ENCODE data around the gene ANKFY1.

ANKFY1 gene

GRCh38 chr17:4263282-4264215 lies at the start of gene ANKFY1:
ANKFY1 (minus strand) TSS chr17:4263979; CDS start chr17:4263941, 38 bp downstream.
- DNase-seq (ENCODE audit: low read depth) = peak; percentile 97

GRCh38 chr17:4310354-4311060 lies 46.7 kb upstream of the ANKFY1 start:
- no peak for DNase-seq (ENCODE audit: low read depth)

GRCh38 chr17:4309897-4310296 lies 46.1 kb upstream of the ANKFY1 start:
- DNase-seq (ENCODE audit: low read depth) = no peak

- no peak for DNase-seq (ENCODE audit: low read depth)
Measured at GRCh38 chr17:4307179-4307930, 43.6 kb upstream of the ANKFY1 start.

- no peak for DNase-seq (ENCODE audit: low read depth)
Measured at GRCh38 chr17:4305224-4305623, 41.4 kb upstream of the ANKFY1 start.

GRCh38 chr17:4304417-4305027 lies 40.7 kb upstream of the ANKFY1 start:
- DNase-seq (ENCODE audit: low read depth) = peak; percentile 43

- no peak for DNase-seq (ENCODE audit: low read depth)
Measured at GRCh38 chr17:4301066-4301465, 37.3 kb upstream of the ANKFY1 start.

GRCh38 chr17:4297351-4297750 lies 33.6 kb upstream of the ANKFY1 start:
- DNase-seq (ENCODE audit: low read depth) = no peak

GRCh38 chr17:4295686-4296085 lies 31.9 kb upstream of the ANKFY1 start:
- no peak for DNase-seq (ENCODE audit: low read depth)

- DNase-seq (ENCODE audit: low read depth) = no peak
Measured at GRCh38 chr17:4293572-4293971, 29.8 kb upstream of the ANKFY1 start.

- DNase-seq (ENCODE audit: low read depth) = no peak
Measured at GRCh38 chr17:4287710-4288109, 23.9 kb upstream of the ANKFY1 start.

GRCh38 chr17:4276514-4276913 lies 12.7 kb upstream of the ANKFY1 start:
- DNase-seq (ENCODE audit: low read depth) = no peak

GRCh38 chr17:4272972-4273368 lies 9.2 kb upstream of the ANKFY1 start:
- DNase-seq (ENCODE audit: low read depth) = no peak

GRCh38 chr17:4272213-4272971 lies 8.6 kb upstream of the ANKFY1 start:
- no peak for DNase-seq (ENCODE audit: low read depth)

GRCh38 chr17:4270736-4271135 lies 7.0 kb upstream of the ANKFY1 start:
- DNase-seq (ENCODE audit: low read depth) = no peak

GRCh38 chr17:4269915-4270314 lies 6.1 kb upstream of the ANKFY1 start:
- no peak for DNase-seq (ENCODE audit: low read depth)

GRCh38 chr17:4267402-4267801 lies 3.6 kb upstream of the ANKFY1 start:
- DNase-seq (ENCODE audit: low read depth) = no peak

- DNase-seq (ENCODE audit: low read depth) = no peak
Measured at GRCh38 chr17:4266550-4266949, 2.8 kb upstream of the ANKFY1 start.

- DNase-seq (ENCODE audit: low read depth) = no peak
Measured at GRCh38 chr17:4262703-4263102, 1.1 kb downstream of the ANKFY1 start.

- no peak for DNase-seq (ENCODE audit: low read depth)
Measured at GRCh38 chr17:4261452-4261851, 2.3 kb downstream of the ANKFY1 start.

- no peak for DNase-seq (ENCODE audit: low read depth)
Measured at GRCh38 chr17:4258867-4259266, 4.9 kb downstream of the ANKFY1 start.

Measured in stimulated activated CD8-positive, alpha-beta memory T cell treated with anti-CD3 and anti-CD28 coated beads, Interleukin-15, amount 100 ng/mL, for 1 hour (primary cell).